ENCODE results near the gene PAQR7.

- no peak for TF ChIP-seq EGR1 (IDR thresholded peaks at IDR 0.05)
- TF ChIP-seq USF1 (IDR thresholded peaks at IDR 0.05): no peak
- no peak for TF ChIP-seq CEBPB (IDR thresholded peaks at IDR 0.05)
- no peak for TF ChIP-seq REST (IDR thresholded peaks at IDR 0.05; ENCODE audit: low read depth)
- TF ChIP-seq EP300 (IDR thresholded peaks at IDR 0.05; ENCODE audit: borderline replicate concordance): no peak
- no peak for TF ChIP-seq MAX (IDR thresholded peaks at IDR 0.05)
- no peak for TF ChIP-seq RAD21 (IDR thresholded peaks at IDR 0.05; ENCODE audit: low read depth)
- no peak for TF ChIP-seq YY1 (IDR thresholded peaks at IDR 0.05; ENCODE audit: low read depth)
- TF ChIP-seq FOXM1 (IDR thresholded peaks at IDR 0.05; ENCODE audit: borderline replicate concordance, low read depth): no peak
- no peak for TF ChIP-seq TAF1 (IDR thresholded peaks at IDR 0.05; ENCODE audit: low read depth)
- no peak for TF ChIP-seq CREB1 (IDR thresholded peaks at IDR 0.05; ENCODE audit: low read depth)
Measured at GRCh38 chr1:25911162-25911561, 35.7 kb upstream of the PAQR7 start.
